Memory B cell (primary cell): ENCODE measurements around the gene GLYAT.

ENCODE experiments used
- ATAC-seq: fragments of 150-1000 bp; cut with Tn5 transposase; 2 replicates; pipeline ENCODE4 v1.10.0; 2021; ENCODE audit warnings: low read depth, mild to moderate bottlenecking, moderate library complexity
- DNase-seq, 2 donors: peaks; one replicate each; pipeline ENCODE4 v3.0.0; 2022; ENCODE audit warnings: low spot score in 2 of 2
- H3K27ac Mint-ChIP-seq: one replicate; pipeline ENCODE4 v1.8.0; 2022; ENCODE audit warnings: mild to moderate bottlenecking, moderate library complexity, mixed read lengths
- H3K27me3 Mint-ChIP-seq: one replicate; pipeline ENCODE4 v1.8.0; 2022; ENCODE audit warnings: mixed read lengths
- H3K36me3 Mint-ChIP-seq: one replicate; pipeline ENCODE4 v1.8.0; 2022; ENCODE audit warnings: mild to moderate bottlenecking, mixed read lengths
- H3K4me1 Mint-ChIP-seq: one replicate; pipeline ENCODE4 v1.8.0; 2022; ENCODE audit warnings: mixed read lengths
- H3K4me3 Mint-ChIP-seq: one replicate; pipeline ENCODE4 v1.8.0; 2022; ENCODE audit warnings: mild to moderate bottlenecking, moderate library complexity, mixed read lengths
- H3K9me3 Mint-ChIP-seq: one replicate; pipeline ENCODE4 v1.8.0; 2022; ENCODE audit warnings: mixed read lengths

The GLYAT gene

DNA sequence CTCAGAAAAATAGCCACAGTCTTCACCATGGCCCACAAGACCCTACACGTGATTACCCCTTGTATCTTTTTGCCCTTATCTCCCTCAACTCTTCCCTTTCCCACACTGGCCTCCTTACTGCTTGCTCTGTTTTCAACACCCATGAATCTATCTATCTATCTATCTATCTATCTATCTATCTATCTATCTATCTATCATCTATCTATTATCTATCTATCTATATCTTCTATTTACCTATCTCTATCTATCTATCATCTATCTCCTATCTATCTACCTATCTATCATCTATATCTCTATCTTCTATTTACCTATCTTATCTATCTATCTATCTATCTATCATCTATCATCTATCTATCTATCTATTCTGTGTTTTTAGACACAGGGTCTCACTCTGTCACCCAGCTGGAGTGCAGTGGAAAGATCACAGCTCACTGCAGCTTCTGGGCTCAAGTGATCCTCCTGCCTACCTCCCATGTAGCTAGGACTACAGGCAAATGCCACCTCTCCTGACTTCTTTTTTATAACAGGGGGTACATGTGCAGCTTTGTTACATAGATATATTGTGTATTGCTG is 55.1 kb downstream of the GLYAT start:
- no peak for ATAC-seq
- Mint-ChIP-seq H3K9me3 (no peaks in the 10 kb centered on the region), H3K27ac (no peak overlapping the region), H3K27me3 (peaks cover 3% of the 10 kb centered on the region), H3K4me3 (no peak overlapping the region), H3K36me3 (no peaks in the 10 kb centered on the region), H3K4me1 (no peaks in the 10 kb centered on the region)
- DNase-seq, result no peak

DNA sequence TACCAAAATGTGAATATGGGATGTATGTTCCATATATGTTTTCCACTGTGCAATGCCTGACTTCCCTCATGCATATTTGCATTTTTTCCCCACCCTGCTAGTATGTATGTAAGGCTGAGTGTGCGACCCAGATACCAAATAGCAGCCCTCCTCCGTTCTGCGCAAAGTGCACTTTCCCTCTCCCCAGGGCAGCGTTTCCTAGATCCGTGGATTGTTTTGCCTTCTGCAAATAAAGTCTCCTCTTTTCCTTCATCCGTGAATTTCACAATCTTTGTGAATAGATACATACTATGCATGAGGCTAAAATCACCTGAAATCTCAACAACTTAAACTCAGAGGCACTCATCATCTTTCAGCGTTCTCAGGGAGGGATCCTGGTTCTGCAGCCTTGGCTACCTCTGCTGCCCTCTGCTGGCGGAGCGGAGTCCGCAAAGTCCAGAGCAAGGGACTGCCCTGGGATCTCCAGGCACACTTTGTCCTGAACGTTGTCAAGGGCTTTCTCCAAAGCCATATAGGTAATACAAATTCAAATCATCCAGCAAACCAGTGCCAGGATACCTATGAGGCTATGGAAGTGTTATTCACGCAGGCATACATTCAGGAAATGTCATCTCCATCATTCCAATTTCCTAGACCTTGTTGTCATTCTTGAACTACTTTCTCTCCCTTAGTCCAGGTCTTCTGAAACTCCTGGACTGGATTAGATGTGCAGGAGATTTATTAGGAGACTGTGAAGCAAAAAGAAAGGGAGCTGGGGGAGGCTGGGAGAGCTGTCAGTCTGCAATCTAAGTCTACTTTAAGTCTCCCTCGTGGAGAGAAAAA is 56.2 kb downstream of the GLYAT start:
- H3K4me3 Mint-ChIP-seq, result no peak overlapping the region
- H3K9me3 Mint-ChIP-seq, result no peaks in the 10 kb centered on the region
- no peaks in the 10 kb centered on the region for H3K36me3 Mint-ChIP-seq
- H3K4me1 Mint-ChIP-seq, result no peaks in the 10 kb centered on the region
- H3K27me3 Mint-ChIP-seq, result peaks cover 1% of the 10 kb centered on the region
- H3K27ac Mint-ChIP-seq, result no peak overlapping the region
- ATAC-seq (peak; percentile 84), DNase-seq (peak; percentile 66 to 72)

DNA sequence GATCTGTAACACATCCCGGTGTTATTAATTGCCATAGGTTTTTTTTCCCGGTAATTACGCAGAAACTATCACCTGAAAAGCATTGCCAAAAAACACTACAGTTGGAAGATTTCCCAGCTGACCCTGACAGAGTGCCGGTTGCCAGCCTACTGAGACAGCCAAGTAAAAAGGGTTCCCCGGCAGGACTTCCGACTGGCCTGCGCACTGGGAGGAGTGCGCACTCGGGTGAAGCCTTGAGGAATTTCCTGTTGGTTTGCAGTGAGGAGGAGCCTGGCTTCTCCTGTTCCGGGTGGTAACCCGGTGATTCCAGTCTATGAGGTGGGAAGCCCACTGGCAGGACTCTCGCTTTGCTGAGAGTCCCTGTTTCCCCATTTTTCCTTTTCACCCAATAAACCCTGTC is 57.1 kb downstream of the GLYAT start:
- Mint-ChIP-seq H3K9me3 (no peaks in the 10 kb centered on the region), H3K4me1 (no peaks in the 10 kb centered on the region), H3K27ac (no peak overlapping the region), H3K36me3 (no peaks in the 10 kb centered on the region), H3K4me3 (no peak overlapping the region), H3K27me3 (peaks cover 1% of the 10 kb centered on the region)
- no peak for ATAC-seq
- DNase-seq, result no peak

DNA sequence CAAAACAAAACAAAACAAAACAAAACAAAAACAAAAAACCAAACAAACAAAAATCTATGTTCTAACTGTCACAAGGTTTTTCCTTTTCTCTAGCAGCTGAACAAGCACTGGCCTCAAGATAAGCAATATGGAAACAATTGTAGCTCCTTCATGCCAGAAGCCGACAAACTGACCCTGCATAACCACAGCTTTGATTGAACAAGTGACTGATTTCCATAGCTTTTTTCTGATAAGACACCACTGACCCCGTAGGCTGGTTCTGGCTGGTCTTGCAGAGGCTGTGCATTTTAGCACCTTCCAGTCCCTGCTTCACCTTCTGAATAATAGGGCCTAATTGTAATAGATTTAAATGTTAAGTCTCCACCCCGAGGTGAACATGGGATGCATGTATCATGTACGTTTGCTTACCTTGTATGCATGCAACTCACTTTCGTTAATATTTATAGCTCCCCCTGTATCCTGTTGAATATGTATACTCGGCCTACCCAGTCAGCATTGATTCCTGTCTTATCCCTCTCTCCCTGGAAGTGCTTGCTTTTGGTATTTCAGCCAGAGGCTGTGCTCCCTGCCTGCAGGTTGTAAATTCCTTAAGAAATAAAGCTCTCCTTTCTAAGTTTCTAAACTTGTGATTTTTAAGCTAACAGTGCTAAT is 59.6 kb downstream of the GLYAT start:
- Mint-ChIP-seq H3K4me1 (no peaks in the 10 kb centered on the region), H3K9me3 (no peaks in the 10 kb centered on the region), H3K4me3 (no peak overlapping the region), H3K36me3 (no peaks in the 10 kb centered on the region), H3K27ac (no peak overlapping the region), H3K27me3 (no peaks in the 10 kb centered on the region)
- no peak for ATAC-seq
- DNase-seq, result no peak

DNA sequence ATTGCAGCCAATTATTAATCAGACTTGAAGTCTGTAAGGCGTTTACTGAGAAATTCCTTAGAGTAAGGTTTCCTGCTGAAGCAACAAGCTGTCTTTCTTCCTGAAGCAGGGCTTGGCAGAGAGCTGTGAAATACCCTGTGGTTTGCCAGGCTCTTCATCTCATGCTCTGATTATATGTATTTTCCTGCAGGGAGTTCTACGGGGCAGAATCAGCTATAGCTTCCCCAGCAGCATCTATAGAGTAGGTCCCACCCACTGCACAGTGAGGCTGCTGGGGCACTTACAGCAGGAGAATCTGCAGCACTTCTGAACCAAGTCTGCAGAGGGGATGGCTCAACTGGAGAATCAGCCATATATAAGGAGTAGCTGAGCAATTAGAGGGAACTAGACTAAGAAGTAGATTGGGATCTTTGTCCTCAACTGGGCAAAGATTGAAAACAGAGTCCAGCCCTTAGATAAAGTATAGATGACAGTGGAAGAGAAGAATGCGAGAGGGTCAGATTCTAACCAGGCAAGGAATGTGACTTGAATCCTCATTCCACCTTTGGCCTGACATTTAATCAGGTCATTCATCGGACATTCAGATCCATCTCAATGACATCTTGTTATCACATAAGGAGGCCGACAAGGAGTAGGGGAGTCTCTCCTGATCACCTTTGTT is 71.7 kb downstream of the GLYAT start:
- H3K4me3 Mint-ChIP-seq, result no peak overlapping the region
- H3K36me3 Mint-ChIP-seq, result no peaks in the 10 kb centered on the region
- H3K27ac Mint-ChIP-seq, result no peak overlapping the region
- DNase-seq (no peak), ATAC-seq (no peak)
- peaks cover 14% of the 10 kb centered on the region for H3K27me3 Mint-ChIP-seq
- H3K4me1 Mint-ChIP-seq, result no peaks in the 10 kb centered on the region
- H3K9me3 Mint-ChIP-seq, result no peaks in the 10 kb centered on the region

DNA sequence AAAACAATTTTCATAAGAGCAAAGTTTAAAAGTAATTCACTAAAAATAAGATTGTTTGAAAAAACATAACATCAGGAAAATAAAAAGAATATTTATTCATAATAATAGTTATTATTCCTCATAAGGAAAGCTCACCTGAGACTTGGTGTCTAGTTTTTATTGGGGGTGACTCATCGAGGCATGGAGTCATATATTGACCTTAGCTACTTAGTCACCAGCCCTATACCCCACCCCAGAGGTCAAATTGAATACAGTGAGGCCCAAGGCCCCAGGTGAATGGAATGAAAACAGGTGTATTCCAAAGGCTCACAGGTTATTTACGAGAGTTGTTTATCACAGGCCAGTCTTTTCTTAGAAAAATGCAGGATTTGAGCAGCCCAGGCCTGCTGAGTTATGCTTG is 72.3 kb downstream of the GLYAT start:
- no peak overlapping the region for H3K27ac Mint-ChIP-seq

More for the DNA sequence above, 72.3 kb downstream of the GLYAT start:
- no peaks in the 10 kb centered on the region for H3K9me3 Mint-ChIP-seq
- H3K36me3 Mint-ChIP-seq, result no peaks in the 10 kb centered on the region
- no peaks in the 10 kb centered on the region for H3K4me1 Mint-ChIP-seq
- peaks cover 14% of the 10 kb centered on the region for H3K27me3 Mint-ChIP-seq
- H3K4me3 Mint-ChIP-seq, result no peak overlapping the region
- DNase-seq (no peak), ATAC-seq (no peak)
